HepG2 (cell line): ENCODE measurements around the gene SNX11. TPM values are rescaled to one million over a fixed set of nuclear protein-coding genes. Genes with fewer than 3 reads are reported as not detected.

Experiments
- ATAC-seq: fragments of 200-7000 bp; cut with Tn5 transposase; 3 replicates; pipeline ENCODE4 v1.9.1; 2020; ENCODE audit warnings: mild to moderate bottlenecking, moderate library complexity
- BruUV-seq: library from RNA; stranded (reverse); fragments of 400-500 nt; replicated peaks from 2 replicates; lab custom pipeline; 2021; lab: Mats Ljungman, UMichigan
- CTCF ChIA-PET: fragments of 300-600 bp; formaldehyde crosslinking; extraction: SDS; loops from one replicate; lab custom pipeline; 2021; ENCODE audit warnings: low total read pairs, inconsistent platforms, low intra/inter-chr PET ratio; lab: Yijun Ruan, JAX
- POLR2A ChIA-PET: fragments of 350-600 bp; sonication (Branson Sonifier 250); formaldehyde crosslinking; loops from one replicate; lab custom pipeline; 2020; ENCODE audit warnings: antibody characterized with exemption, inconsistent platforms; lab: Yijun Ruan, JAX
- DNase-seq: peaks from one replicate; pipeline ENCODE4 v3.0.0-alpha.2; 2015; ENCODE audit warnings: low spot score
- FAIRE-seq: peaks from 3 replicates; lab custom pipeline; 2011; peaks lifted over from hg19 to GRCh38; lab: Jason Lieb, UNC
- H2AFZ ChIP-seq: one replicate; pipeline ENCODE4 v1.6.1; 2011; ENCODE audit warnings: low read length, inconsistent platforms
- H3K27ac ChIP-seq: fragments of 300-600 bp; 3 replicates; pipeline ENCODE4 v1.8.0; 2011; ENCODE audit warnings: mixed run types, mild to moderate bottlenecking, mixed read lengths, low read length, inconsistent platforms; ENCODE audit not compliant: insufficient read depth; ENCODE audit errors: extremely low read length
- H3K27me3 ChIP-seq, 2 experiments: fragments of 200-600 bp in 1 of 2; 2 replicates in 1 of 2; 3 replicates in 1 of 2; pipeline versions ENCODE4 v1.6.0 to v1.8.0; 2011; ENCODE audit warnings: low read length in 2 of 2, mild to moderate bottlenecking in 2 of 2, moderate library complexity in 2 of 2, inconsistent platforms in 1 of 2; ENCODE audit not compliant: insufficient read depth in 2 of 2, control insufficient read depth in 1 of 2
- H3K36me3 ChIP-seq, 2 experiments: fragments of 200-600 bp in 1 of 2; replicated peaks in 1 of 2; 2 replicates in 1 of 2; 3 replicates in 1 of 2; pipeline versions ENCODE4 v1.5.1 to v1.8.0; 2011; ENCODE audit warnings: low read length in 2 of 2, inconsistent platforms in 1 of 2; ENCODE audit not compliant: insufficient read depth in 2 of 2, control insufficient read depth in 1 of 2
- H3K4me1 ChIP-seq: 2 replicates; pipeline ENCODE4 v1.5.1; 2012; ENCODE audit warnings: low read length, inconsistent platforms; ENCODE audit not compliant: insufficient read depth
- H3K4me2 ChIP-seq: 2 replicates; pipeline ENCODE4 v1.6.0; 2011; ENCODE audit warnings: low read depth, low read length, inconsistent platforms
- H3K4me3 ChIP-seq, 3 experiments: fragments of 200-600 bp in 1 of 3; sonication (generic), shearing (Covaris generic) in 1 of 3; replicated peaks in 1 of 3; 2 replicates each; pipeline ENCODE4 v1.5.1; 2011 to 2016; ENCODE audit warnings: low read length in 3 of 3, inconsistent platforms in 2 of 3, low read depth in 2 of 3, mild to moderate bottlenecking in 2 of 3, control low read depth in 1 of 3, mixed read lengths in 1 of 3; ENCODE audit not compliant: insufficient read depth in 1 of 3
- H3K79me2 ChIP-seq: one replicate; pipeline ENCODE4 v1.6.1; 2011; ENCODE audit warnings: low read length, inconsistent platforms; ENCODE audit not compliant: insufficient read depth
- H3K9ac ChIP-seq: 2 replicates; pipeline ENCODE4 v1.6.0; 2011; ENCODE audit warnings: mild to moderate bottlenecking, low read depth, low read length, inconsistent platforms; ENCODE audit not compliant: insufficient read depth
- H3K9me3 ChIP-seq: 2 replicates; pipeline ENCODE4 v1.5.1; 2012; ENCODE audit warnings: mild to moderate bottlenecking, low read length
- H4K20me1 ChIP-seq: 2 replicates; pipeline ENCODE4 v1.6.0; 2011; ENCODE audit warnings: inconsistent platforms, mild to moderate bottlenecking, low read length, moderate library complexity; ENCODE audit not compliant: insufficient read depth
- CBX2 ChIP-seq, 2 experiments: fragments of 200-600 bp in 1 of 2; sonication (generic); formaldehyde crosslinking in 1 of 2; IDR thresholded peaks; 2 replicates each; pipeline versions ENCODE4 v1.7.0 to v1.8.1; 2018 to 2022; ENCODE audit warnings: low read depth in 2 of 2, low read length in 1 of 2, mild to moderate bottlenecking in 1 of 2, missing genetic modification reagents in 1 of 2
- CEBPG ChIP-seq: IDR thresholded peaks from 2 replicates; pipeline ENCODE4 v1.6.1; 2016
- FOXO1 ChIP-seq: sonication (generic); formaldehyde crosslinking; IDR thresholded peaks from 2 replicates; pipeline ENCODE4 v1.4.0; 2020; ENCODE audit warnings: missing genetic modification reagents
- HCFC1 ChIP-seq: fragments of 150-350 bp; IDR thresholded peaks from 2 replicates; pipeline ENCODE4 v1.6.1; 2014; ENCODE audit warnings: low read depth, low read length
- HOXA9 ChIP-seq: sonication (generic); formaldehyde crosslinking; IDR thresholded peaks from 2 replicates; pipeline ENCODE4 v1.8.1; 2022; ENCODE audit warnings: missing genetic modification reagents, mild to moderate bottlenecking, moderate library complexity, borderline replicate concordance
- NCOA2 ChIP-seq: sonication (generic); formaldehyde crosslinking; IDR thresholded peaks from 2 replicates; pipeline ENCODE4 v1.8.0; 2022; ENCODE audit warnings: inconsistent platforms
- POGZ ChIP-seq: sonication (generic); formaldehyde crosslinking; IDR thresholded peaks from 2 replicates; pipeline ENCODE4 v1.4.0; 2020; ENCODE audit warnings: mild to moderate bottlenecking, missing genetic modification reagents
- PRDM10 ChIP-seq: sonication (generic); formaldehyde crosslinking; IDR thresholded peaks from 2 replicates; pipeline ENCODE4 v1.4.0; 2020; ENCODE audit warnings: low read depth, missing genetic modification reagents
- RBAK ChIP-seq: sonication (generic); formaldehyde crosslinking; IDR thresholded peaks from 2 replicates; pipeline ENCODE4 v1.5.1; 2020; ENCODE audit warnings: mild to moderate bottlenecking, missing genetic modification reagents
- REL ChIP-seq: sonication (generic); formaldehyde crosslinking; conservative IDR thresholded peaks from 2 replicates; pipeline ENCODE4 v1.8.0; 2022; ENCODE audit warnings: mild to moderate bottlenecking, missing genetic modification reagents, moderate library complexity
- ZBTB38 ChIP-seq: sonication (generic); formaldehyde crosslinking; IDR thresholded peaks from 2 replicates; pipeline ENCODE4 v1.5.1; 2020; ENCODE audit warnings: mild to moderate bottlenecking, missing genetic modification reagents
- ZNF292 ChIP-seq: sonication (generic); formaldehyde crosslinking; IDR thresholded peaks from 2 replicates; pipeline ENCODE4 v1.8.1; 2022; ENCODE audit warnings: mild to moderate bottlenecking, low read depth, missing genetic modification reagents, borderline replicate concordance
- ZNF30 ChIP-seq: sonication (generic); formaldehyde crosslinking; IDR thresholded peaks from 2 replicates; pipeline ENCODE4 v1.5.0; 2020; ENCODE audit warnings: mild to moderate bottlenecking, missing genetic modification reagents
- ZNF510 ChIP-seq: sonication (generic); formaldehyde crosslinking; IDR thresholded peaks from 2 replicates; pipeline ENCODE4 v1.4.0; 2020; ENCODE audit warnings: low read depth, mild to moderate bottlenecking, missing genetic modification reagents
- ZNF552 ChIP-seq: sonication (generic); formaldehyde crosslinking; IDR thresholded peaks from 2 replicates; pipeline ENCODE4 v1.9.0; 2022; ENCODE audit warnings: missing genetic modification reagents, mild to moderate bottlenecking, borderline replicate concordance
- ZNF619 ChIP-seq: sonication (generic); formaldehyde crosslinking; IDR thresholded peaks from 2 replicates; pipeline ENCODE4 v1.4.0; 2020; ENCODE audit warnings: mild to moderate bottlenecking, missing genetic modification reagents
- ZNF841 ChIP-seq: sonication (generic); formaldehyde crosslinking; IDR thresholded peaks from 2 replicates; pipeline ENCODE4 v1.8.1; 2023; ENCODE audit warnings: missing genetic modification reagents, borderline replicate concordance
- ZNF878 ChIP-seq: sonication (generic); formaldehyde crosslinking; IDR thresholded peaks from 2 replicates; pipeline ENCODE4 v1.8.1; 2023; ENCODE audit warnings: mild to moderate bottlenecking, missing genetic modification reagents, moderate library complexity
- WGBS: methylation state at CpG from one replicate; pipeline ENCODE4 v1.1.6; 2017; ENCODE audit warnings: low lambda C conversion rate; 5-methylcytosine and 5-hydroxymethylcytosine counted together
- in situ Hi-C: cut with HindIII; loops from 2 replicates; pipeline ENCODE4 v1.10.0; 2017; ENCODE audit warnings: low pct_unique_long_range_greater_than_20kb; ENCODE audit not compliant: extremely low pct_ligation_motif_present
- intact Hi-C: fragments of 100-400 bp; cut with micrococcal nuclease; formaldehyde crosslinking; loops from one replicate; pipeline ENCODE4 v1.10.0; 2022; ENCODE audit not compliant: unreplicated experiment
- polyA plus RNA-seq, 8 experiments: library from polyadenylated mRNA; depleted of rRNA in 3 of 8; stranded (reverse) in 7 of 8; unstranded in 1 of 8; fragments of >200 nt; fragmentation: Illumina TruSeq in 4 of 8; extraction: Trizol in 4 of 8; gene quantifications; 2 replicates each; pipeline versions ENCODE4 v1.2.1 to v1.2.3, GENCODE V29; 2011 to 2016; ENCODE audit warnings: low read depth in 4 of 8, missing spikeins in 1 of 8, mixed read lengths in 1 of 8; ENCODE audit not compliant: insufficient read depth in 1 of 8
- total RNA-seq, 5 experiments: library from RNA; depleted of rRNA; stranded (reverse); fragments of >200 nt; fragmentation: Illumina TruSeq; extraction: Trizol; gene quantifications; 2 replicates each; pipeline ENCODE4 v1.2.3, GENCODE V29; 2016; ENCODE audit warnings: low read depth in 1 of 5
- TF ChIP-seq, protein P1 (sequence below): sonication (generic); formaldehyde crosslinking; conservative IDR thresholded peaks from 2 replicates; pipeline ENCODE4 v1.4.0; 2020; ENCODE audit warnings: missing genetic modification reagents

Gene SNX11
- total and polyA plus RNA-seq, 2 of the 13 experiments (the other 11 are each of a cell fraction or from before 2014, with no cell fraction given): 12.9 to 14.0 TPM

- Histone ChIP-seq H3K4me3 (peak within 1 kb of the TSS; percentile 90), H3K27ac (peak within 1 kb of the TSS; percentile 84), H3K4me2 (peak within 1 kb of the TSS; percentile 72), H3K9me3 (no peaks in the 10 kb centered on the region), H3K4me1 (peaks cover 27% of the 10 kb centered on the region), H3K36me3 (no peaks in the 10 kb centered on the region), H3K27me3 (no peaks in the 10 kb centered on the region), H3K9ac (peak within 1 kb of the TSS; percentile 79), H2AFZ (peak within 1 kb of the TSS; percentile 20), H3K79me2 (peaks cover 38% of the 10 kb centered on the region), H4K20me1 (0 out of 2 replicates have a peak, but pooled peaks cover 3% of the 10 kb centered on the region)
- POLR2A ChIA-PET: interaction anchor here (1.3 to 2.2 kb wide), 3 partner anchors 15 to 206 kb away, joined by 3 to 19 read pairs (median 6); partner anchors contain the start of genes NFE2L1 and SP2
- CTCF ChIA-PET: no interaction called here
- 2% methylated on average over 34 of the region's 79 CpGs for WGBS
- BruUV-seq: TSS peak; percentile 44
- intact Hi-C loops: loop anchor here (2.0 kb wide), 1 partner anchor 76 kb away; no protein-coding TSS in a partner anchor
- ATAC-seq (peak; percentile 96), DNase-seq (peak; percentile 93), FAIRE-seq (peak; percentile 59)
- in situ Hi-C loops: no loop called here
- TF ChIP-seq, protein P1, sequence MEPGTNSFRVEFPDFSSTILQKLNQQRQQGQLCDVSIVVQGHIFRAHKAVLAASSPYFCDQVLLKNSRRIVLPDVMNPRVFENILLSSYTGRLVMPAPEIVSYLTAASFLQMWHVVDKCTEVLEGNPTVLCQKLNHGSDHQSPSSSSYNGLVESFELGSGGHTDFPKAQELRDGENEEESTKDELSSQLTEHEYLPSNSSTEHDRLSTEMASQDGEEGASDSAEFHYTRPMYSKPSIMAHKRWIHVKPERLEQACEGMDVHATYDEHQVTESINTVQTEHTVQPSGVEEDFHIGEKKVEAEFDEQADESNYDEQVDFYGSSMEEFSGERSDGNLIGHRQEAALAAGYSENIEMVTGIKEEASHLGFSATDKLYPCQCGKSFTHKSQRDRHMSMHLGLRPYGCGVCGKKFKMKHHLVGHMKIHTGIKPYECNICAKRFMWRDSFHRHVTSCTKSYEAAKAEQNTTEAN: peak; percentile 21
- TF ChIP-seq ZNF510 (CRISPR knock-in tag) (peak; percentile 61; the same call in 1 of the 2 replicates), ZNF878 (CRISPR knock-in tag) (peak; percentile 51; the same call in 1 of the 2 replicates), FOXO1 (no peak; the same call in 1 of the 2 replicates), REL (CRISPR knock-in tag) (peak; percentile 86; the same call in 1 of the 2 replicates), CEBPG (CRISPR knock-in tag) (peak; percentile 38), ZNF292 (CRISPR knock-in tag) (no peak), HCFC1 (peak; percentile 83), RBAK (CRISPR knock-in tag) (no peak), CBX2 (IDR thresholded peaks at IDR 0.05; ENCODE audit: low read depth, low read length) (no peak), CBX2 (CRISPR knock-in tag; IDR thresholded peaks at IDR 0.05; ENCODE audit: low read depth) (peak; percentile 64; the same call in 1 of the 2 replicates), ZNF30 (CRISPR knock-in tag) (no peak), POGZ (CRISPR knock-in tag) (peak; percentile 85), ZNF619 (CRISPR knock-in tag) (peak; percentile 77), HOXA9 (CRISPR knock-in tag) (peak; percentile 75; the same call in 1 of the 2 replicates), ZNF552 (CRISPR knock-in tag) (peak; percentile 13; the same call in 1 of the 2 replicates), PRDM10 (CRISPR knock-in tag) (peak; percentile 61; the same call in 1 of the 2 replicates), ZBTB38 (peak; percentile 87), NCOA2 (CRISPR knock-in tag) (no peak), ZNF841 (CRISPR knock-in tag) (no peak)
Measured at GRCh38 chr17:48101012-48101720, 6.4 kb upstream of the SNX11 start, which contains the start of gene CBX1. Gene CBX1 (minus strand): TSS chr17:48101478. CDS start chr17:48077004, 24,474 bp downstream.
